ENCODE data around the gene TMEM40.
"Not testable (repeated sequence)": the region's sequence is repeated elsewhere in the genome, so short reads cannot be mapped to it uniquely, and the experiment has no call there.

The TMEM40 gene

DNA sequence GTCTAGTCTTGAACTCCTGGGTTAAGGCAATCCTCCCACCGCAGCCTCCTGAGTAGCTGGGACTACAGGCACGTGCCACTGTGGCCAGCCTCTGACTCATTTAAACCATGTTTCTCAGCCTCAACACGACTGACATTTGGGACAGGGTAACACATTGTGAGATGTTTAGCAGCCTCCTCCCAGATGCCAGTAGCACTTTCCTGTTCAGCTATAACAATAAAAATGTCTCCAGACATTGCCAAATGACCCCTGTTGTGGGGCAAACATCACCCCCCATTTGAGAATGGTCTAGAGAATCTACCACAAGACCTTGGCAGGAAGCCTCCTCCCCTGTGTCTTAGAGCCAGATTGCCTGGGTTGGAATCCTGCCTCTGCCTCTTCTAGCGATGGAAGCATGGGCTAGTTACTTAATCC, 8.4 kb downstream of the TMEM40 start:
- DNase-seq: no peak

DNA sequence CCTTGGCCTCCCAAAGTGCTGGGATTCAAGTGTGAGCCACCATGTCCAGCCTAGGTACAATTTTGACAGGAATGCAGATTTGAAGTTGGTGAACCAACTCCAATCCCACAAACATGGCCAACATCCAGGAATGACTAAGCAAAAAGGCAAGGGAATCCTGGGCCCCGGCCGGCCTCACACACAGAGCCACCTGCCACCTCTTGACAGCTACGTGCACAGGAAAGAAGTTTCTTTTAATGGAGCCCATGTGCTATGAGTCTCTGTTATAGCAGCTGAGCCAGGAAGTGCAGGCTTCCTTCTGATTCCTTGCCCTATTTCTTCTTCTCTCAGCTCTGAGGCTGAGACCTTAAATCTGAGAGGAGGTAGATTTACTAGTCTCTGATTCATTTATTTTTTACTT, 8.8 kb downstream of the TMEM40 start:
- no peak for DNase-seq

DNA sequence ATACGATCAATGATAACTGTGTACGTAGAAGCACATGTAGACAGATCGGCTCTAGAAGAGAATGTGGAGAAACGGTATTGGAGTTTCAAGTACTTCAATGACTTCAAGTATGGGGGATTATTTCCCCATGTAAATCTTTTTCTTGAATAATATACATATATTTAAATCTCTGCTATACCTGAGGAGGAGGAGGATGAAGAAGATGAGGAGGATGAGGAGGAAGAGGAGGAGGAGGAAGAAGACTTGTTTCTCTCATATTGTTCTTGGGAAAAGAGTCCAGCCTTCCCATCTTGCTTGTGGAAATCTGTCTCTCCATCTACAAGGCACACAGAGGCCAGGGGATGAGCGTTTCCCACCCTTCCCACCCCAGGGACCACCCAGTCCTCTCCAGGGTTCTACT, 10.6 kb downstream of the TMEM40 start:
- DNase-seq: no peak

DNA sequence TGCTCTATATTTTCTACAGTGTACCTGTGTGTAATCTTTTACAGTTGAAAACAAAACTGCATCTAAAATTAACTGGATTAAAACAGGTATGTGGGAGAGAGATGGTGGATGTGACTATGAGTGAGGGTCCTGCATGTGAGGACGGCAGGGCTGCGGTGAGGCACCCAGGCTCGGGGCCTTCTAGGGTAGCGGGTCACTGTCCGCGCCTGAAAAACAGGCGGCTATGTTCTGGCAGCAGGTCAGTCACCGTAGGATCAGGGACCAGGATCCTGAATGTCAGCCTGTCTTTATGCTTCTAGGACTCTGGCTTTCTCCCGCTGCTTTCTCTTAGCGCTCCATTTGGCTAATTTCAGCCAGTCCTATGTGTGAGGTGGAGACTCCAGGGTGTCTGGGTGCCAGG, 12.6 kb downstream of the TMEM40 start:
- DNase-seq: no peak

DNA sequence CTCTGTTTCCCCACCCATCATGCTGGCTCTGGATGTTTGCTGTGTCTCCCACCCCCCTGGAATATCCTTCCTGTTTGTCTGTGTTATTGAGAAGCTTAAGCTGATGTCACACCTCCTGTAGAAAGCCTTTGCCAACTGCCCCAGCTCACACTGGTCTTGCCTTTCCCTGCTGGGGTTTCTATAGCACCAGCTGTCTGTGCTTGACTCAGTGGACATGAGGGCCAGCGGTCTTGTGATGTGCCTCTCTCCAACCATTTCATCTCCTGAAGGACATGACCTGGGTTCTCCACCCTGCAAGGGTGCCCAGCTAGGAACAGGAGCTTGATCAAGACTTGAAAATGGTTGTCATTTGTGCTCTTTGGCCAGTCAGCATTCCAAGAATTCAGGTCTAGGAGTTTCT, 14.7 kb downstream of the TMEM40 start:
- no peak for DNase-seq

DNA sequence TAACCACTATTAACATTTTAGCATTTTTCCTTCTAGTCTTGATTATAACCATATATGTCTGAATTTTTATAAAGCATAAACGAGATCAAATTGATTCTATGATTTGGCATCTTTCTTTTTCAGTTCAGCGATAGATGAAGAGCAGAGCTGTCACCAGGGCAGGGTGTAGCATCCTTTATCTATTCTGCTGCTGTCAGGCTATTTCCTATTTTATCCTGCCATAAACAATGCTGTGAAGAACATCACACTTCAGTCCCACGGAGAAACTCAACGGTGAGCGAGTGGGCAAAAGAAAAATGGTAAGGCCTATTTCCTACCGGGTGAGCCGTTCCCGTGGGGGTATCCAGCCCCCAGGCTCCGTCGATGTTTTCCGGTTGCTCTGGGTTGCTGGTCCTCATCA, 15.5 kb downstream of the TMEM40 start:
- DNase-seq: no peak

DNA sequence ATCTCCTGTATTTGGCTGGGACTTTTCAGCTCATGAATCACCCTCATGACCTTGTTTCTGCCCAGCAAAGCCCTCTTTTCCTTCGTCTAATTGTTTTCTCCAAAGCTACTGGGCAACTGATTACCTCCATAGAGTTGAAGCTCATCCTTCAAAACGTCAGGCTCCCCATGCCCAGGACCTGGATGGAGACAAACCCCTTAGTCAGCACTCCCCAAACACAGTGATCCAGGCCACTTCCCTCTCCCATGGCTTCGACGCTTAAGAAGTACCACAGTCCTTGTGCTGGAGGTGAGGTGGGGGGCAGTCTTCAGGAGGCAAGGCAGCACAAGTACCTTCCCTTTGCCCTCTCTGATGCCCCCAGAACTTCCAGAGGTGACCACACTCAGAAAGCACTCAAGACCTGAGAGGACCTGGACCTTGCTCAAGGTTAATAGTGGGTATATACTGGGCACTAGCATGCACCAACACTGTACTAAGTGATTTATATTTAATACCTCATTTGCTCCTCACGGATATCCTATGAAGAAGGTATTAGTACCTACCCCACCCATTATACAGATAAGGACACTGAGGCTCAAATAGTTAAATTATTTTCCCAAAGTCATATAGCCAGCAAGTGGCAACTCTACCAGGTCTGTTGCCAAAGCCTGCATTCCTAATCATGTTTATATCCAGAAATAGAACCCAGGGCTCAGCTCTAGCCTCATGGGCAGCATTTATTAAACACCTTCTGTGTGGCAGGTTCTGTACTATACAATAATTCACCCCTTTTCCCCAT, 16.5 kb downstream of the TMEM40 start:
- DNase-seq: no peak

DNA sequence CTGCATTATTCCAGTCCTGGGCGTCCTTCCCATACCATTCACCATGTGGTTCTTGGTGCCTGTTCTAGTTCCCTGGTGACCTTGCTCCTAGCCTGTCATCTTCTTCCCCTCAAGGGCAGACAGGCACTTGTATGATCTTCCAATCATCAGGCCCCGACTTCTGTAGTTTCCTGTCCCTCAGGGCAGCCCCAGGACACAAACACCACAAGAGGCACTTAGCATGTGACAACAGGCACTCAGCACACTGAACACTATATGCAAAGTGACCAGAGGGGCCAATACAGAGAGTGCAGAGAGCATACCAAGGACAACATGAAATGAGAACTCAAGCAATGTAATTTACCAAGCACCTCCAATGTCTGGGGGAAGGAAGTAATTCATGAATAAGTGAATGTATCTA, 17.9 kb downstream of the TMEM40 start:
- no peak for DNase-seq

DNA sequence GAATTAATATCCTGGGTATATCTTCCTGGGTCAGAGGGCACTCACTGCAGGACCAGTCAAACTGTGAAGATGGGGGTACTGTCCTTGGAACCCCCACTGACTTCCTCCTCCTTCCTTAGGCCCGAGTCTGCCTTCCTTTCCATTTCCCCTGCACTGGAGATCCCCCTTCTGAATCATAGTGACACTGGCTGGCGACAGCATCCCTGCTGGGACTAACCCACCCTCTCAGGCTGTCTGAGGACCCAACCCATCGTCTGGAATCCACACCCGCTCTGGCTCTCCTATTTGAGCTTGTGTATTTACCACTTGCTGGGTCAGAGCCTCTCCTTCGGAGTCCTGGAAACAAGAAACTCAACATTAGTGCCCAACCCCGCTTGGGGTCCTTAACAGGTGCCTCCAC, 21.2 kb downstream of the TMEM40 start:
- DNase-seq: no peak

DNA sequence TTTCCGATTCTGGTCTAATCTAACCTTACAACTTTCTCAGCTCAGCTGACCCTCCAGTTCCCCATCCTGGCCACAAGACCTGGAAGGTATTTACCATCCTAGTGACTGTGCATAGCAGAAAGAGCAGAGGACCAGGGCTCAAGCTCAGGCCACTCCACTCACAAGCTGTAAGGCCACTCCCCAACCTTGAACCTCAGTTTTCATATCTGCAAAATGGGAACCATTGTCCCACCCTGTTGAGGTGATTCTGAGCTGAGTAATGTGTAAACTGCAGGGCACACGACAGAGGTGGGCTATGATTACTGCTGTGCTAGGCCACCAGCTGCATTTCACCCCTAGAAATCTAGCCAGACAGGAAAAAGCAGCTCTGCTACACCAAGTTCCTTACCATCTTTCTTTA, 21.7 kb downstream of the TMEM40 start:
- no peak for DNase-seq

DNA sequence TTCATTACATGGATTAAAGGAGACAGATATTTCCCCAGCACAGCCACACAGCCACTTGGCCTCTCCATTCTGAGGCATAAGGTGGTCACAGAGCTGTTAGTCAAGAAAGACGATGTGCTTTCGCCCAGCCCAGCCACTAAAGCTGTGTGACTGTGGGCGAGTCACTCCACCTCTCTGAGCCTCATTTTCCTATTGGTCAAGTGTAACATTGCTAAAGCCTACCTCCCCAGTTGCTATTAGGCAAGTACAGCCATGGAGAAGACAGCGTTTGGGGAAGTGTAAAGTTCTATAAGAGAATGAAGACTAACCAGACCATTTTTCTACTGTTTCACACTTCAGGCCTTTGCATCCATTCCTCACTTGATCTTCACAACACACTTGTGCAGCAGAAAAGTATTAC, 24.1 kb downstream of the TMEM40 start:
- DNase-seq: no peak

DNA sequence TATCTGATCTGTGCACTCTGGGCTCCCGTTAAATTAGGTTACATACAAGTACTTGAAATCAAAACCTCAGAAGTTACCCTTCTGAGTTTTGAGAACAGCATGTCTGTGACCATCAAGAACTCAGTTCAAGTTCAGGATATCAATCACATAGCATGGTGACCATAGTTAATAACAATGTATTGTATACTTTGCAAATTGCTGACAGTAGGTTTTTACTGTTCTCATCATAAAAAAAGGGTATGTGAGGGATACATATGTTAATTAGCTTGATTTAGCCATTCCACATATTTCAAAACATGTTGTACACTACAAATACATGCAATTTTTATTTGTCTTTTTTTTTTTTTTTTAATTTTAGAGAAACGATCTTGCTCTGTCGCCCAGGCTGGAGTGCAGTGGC, 25.5 kb downstream of the TMEM40 start:
- DNase-seq: no peak

DNA sequence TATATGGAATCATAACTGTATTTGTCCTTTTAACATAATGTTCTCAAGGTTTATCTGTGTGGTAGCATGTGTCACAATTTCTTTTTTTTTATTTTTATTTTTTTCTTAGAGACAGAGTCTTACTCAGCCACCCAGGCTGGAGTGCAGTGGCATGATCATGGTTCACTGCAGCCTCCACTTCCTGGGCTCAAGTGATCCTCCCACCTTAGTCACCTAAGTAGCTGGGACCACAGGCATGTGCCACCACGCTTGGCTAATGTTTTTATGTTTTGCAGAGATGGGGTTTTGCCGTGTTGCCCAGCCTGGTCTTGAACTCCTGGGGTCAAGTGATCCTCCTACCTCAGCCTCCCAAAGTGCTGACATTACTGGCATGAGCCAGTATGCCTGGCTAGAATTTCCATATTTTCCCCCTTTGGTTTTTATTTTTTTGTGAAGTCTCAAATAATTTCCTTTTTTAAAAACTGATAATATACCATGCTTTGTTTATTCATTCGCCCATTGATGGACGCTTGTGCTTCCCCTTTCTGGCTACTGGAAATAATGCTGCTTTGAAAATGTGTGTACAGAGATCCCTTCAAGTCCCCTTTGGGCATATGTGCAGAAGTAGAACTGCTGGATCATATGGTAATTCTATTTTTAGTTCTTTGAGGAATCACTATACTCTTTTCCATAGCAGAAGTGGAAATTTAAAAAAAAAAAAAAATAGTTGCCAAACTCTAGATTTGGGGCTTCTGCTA, 28.4 kb downstream of the TMEM40 start:
- DNase-seq: no peak

DNA sequence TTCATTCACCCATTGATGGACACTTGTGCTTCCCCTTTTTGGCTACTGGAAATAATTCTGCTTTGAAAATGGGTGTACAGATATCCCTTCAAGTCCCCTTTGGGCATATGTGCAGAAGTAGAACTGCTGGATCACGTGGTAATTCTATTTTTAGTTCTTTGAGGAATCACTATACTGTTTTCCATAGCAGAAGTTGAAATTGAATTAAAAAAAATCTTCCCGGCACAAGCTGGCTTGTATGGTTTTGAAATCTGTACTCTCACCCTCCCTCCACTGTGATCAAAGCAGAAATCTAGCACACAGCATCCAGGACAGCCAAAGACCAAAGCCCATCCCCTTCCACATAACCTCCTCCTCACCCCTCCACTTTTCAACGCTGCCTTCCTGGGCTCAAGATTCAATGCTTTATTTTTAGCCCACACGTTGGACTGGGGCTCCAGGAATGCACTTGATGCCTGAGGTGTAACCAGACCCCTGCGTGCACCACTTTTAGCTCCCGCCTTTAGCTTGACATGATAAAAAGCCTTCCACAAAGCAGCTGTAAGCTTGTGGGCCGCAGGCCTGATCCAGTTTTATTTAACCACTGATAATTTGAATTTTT, 29.9 kb downstream of the TMEM40 start:
- DNase-seq: no peak

DNA sequence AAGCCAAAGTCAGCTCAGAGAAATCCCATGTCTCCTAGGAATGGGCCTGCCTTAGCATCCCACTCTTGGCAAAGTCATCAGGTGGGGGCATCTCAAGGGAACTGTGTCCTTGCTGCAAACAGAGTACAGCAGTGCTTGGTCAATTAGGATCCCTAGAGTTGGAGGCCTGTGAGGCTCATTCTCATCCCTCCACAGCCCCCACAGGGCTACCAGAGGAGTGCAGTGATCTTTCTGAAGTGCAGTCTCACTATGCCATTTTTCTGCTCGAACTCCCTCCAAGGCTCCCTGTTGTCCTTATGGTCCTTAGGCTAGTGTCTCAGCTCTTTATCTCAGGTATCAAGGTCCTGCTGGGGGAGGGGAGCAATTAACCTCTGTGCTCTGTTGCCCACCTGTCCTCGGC, 31.1 kb downstream of the TMEM40 start:
- DNase-seq: no peak

DNA sequence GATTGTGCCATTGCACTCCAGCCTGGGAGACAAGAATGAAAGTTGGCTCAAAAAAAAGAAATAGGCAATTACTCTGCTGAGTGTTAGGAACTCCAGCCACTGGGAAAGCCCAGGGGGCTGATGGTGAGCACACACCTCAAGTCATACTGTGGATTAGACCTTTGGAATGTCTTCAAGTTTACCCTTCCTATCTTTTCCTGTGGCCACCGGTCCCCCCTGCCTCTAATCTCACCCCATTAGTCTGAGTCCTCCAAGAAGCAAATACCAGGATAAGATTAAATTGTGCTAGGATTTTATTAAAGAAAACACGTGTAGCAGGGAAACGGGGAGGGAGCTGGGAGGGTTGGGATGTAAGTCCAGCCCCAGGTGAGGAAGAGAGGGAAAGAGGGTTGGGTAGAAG, 31.6 kb downstream of the TMEM40 start:
- no peak for DNase-seq

DNA sequence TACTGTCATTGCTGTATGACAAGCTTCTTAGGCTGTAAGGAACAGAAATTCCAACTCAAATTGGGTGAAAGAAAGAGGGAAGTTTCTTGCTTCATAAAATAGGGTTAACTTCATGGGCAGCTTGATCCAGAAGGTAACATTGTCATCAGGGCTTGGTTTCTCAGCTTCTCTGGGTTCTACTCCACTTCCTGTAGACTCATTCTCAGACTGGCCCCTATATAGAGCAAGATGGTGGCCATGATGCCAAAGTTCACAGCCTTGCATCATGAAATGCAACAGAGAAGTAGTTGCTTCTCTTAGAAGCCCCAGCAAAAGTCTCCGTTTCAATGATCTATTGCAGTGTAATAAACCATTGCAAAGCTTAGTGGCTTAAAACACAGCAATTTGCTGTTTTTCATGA, 33.6 kb downstream of the TMEM40 start:
- no peak for DNase-seq

DNA sequence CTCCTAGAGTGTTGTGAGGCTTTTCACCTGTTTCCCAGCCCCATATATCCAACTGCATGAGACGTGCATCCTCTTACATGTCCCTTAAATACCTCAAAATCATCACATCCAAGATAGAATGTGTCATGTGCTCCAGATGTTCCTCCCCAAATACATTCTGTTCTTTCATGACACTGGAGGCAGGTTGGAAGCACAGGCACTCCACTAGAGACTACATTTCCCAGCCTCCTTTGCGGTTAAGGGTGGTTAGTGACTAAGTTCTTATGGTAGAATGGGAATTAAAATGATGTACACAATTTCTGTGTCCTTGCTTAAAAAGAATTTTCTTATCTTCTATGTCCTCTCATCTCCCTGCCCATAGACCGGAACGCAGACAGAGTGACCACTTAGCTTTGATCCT, 34.3 kb downstream of the TMEM40 start:
- no peak for DNase-seq

DNA sequence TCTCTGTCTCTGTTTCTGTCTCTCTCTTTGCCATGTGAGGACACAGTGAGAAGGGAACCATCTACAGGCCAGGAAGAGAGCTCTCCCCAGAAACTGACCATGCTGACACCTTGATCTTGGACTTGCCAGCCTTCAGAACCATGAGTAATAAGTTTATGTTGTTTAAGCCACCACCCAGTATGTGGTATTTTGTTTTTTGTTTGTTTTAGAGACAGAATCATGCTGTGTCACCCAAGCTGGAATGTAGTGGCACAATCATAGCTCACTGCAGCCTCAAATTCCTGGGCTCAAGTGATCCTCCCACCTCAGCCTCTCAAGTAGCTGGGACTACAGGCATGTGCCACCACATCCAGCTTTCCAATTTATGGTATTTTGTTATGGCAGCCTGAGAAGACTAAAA, 35.7 kb downstream of the TMEM40 start:
- DNase-seq: not testable (repeated sequence)

DNA sequence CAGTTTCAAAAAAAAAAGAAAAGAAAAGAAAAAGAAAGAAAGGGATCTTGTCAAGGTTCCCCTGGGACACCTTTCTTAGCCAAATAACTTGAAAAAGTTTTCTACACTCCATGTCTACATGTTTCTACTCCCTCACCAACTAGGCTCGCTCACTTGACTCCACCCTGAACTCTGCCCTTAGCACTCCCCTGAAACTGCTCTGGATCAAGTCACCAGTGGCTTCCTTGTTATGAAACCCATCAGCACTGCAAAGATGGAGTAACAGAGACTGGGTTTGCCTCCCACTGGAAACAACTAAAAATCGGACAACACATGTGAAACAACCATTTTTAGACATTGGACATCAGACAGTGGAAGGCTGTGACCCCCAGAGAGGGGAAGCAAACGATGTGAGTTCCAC, 36.8 kb downstream of the TMEM40 start:
- DNase-seq: no peak

DNA sequence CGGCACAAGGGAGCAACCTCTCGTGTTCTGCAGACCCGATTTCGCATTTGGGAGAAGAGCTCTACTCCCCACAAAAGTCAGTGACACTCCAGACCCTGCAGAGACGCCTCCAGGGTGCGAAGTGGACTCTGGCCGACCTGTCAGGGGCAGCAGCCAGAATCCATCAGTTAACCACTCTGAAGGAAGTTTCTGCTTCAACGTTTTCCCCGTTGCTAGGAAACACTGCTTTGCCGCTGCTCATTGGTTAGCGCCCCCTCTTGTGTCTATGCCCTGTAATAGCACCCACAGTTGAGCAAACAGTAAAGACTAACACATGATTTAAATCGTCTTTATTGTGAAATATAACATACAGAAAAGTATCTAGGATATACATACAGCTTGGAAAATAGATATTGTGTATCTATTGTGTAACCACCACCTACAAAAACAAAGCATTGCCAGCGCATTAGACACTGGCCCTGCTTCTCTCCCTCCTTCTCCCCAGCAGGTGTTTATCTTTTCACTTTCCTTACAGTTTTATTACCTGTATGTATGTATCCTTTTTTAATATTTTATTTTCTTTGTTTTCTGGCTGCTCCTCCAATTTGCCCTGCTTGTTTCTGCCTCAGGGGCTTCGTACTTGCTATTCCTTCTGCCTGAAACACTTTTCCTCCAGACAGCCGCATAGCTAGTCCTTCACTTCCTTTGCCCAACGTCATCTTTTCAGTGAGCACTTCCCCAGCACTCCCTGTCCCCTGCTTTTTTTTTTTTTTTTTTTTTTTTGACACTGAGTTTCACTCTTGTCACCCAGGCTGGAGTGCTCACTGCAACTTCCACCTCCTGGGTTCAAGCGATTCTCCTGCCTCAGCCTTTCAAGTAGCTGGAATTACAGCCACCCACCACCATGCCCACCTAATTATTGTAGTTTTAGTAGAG, 38.8 kb downstream of the TMEM40 start:
- peak; percentile 57 for DNase-seq

DNA sequence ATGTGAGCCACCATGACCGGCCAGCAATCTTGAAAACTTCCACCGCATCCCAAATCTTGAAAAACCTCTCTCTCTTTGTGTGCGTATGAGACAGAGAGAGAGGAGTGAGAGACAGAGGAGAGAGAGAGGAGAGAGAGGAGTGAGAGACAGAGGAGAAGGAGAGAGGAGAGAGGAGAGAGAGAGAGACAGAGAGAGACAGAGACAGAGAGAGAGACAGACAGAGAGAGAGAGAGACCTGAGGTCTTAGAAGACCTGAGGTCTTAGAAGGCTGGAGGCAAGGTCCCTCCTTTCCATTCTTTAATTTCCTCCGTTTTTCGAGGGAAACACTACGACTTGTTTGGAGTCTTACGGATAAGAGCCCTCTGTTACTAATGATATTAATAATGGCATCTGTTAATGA, 39.5 kb downstream of the TMEM40 start:
- DNase-seq: no peak

DNA sequence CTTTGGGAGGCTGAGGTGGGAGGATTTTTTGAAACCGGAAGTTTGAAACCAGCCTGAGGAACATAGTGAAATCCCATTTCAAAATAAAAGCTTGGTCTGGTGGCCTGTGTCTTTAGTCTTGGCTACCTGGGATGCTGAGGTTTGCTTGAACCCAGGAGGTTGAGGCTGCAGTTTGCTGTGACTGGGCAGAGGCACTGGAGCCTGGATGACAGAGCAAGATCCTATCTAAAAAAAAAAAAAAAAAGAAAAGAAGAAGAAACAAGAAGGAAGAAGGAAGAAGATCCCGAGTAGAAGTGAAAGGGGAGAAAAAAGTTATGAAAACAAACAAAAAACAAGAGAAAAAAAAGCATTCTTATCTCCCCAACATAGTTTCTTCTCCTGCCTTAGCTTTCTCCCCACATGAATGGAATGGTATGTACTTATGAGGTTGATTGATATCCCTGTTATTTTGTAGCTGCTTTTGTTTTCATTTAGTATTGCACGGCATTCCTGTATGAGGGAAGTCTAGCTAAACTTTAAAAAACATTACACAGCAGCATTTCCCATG, 42.4 kb downstream of the TMEM40 start:
- DNase-seq: no peak
